ENCODE results near the gene FBP1.

The FBP1 gene

DNA sequence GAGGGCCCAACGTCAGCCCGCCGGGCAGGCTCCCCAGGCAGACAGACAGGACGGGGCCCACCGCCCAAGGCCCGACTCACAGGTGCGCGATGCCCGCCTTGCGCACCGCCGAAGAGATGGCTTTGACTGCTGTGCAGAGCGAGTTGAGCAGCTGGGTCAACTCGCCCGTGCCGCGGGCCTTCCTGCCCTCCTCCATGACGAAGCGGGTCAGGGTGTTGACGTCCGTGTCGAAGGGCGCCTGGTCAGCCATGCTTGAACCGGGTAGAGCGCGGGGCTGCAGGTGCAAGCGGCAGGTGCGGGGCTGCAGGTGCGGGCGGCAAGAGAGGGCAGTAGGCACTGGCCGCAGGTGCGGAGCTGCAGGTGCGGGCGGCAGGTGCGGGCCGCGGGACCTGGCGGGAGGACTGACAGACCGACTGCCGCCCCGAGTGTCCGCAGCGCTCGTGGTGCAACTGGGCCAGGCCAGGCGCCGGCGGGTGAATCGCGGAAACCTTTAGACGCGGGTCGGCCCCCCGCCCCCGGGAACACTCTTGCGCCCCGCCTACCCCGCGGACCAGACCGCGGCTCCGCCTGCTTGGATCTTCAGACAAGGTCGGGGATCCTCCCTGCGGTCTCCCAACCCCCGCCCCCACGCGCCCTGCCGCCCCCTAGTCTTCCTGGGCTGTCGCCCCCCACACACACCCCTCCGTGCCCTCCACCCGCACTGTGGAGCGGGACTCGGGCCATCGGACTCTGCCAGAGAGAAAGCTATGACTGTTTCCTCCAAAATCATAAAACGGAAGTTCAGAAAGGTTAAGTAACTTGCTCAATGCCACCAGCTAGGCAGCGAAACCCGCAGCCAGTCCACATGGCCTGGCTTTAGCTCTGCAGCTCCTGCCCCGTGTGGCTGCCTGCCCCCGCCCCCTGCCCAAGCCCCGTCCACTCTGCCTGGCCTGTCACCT lies at the start of gene FBP1:
Gene FBP1, minus strand, starts transcription at position 458 of the 938 bp plus-strand sequence. Its CDS starts 208 bp downstream, at position 250.
- no peak for DNase-seq (ENCODE audit: low read depth)

DNA sequence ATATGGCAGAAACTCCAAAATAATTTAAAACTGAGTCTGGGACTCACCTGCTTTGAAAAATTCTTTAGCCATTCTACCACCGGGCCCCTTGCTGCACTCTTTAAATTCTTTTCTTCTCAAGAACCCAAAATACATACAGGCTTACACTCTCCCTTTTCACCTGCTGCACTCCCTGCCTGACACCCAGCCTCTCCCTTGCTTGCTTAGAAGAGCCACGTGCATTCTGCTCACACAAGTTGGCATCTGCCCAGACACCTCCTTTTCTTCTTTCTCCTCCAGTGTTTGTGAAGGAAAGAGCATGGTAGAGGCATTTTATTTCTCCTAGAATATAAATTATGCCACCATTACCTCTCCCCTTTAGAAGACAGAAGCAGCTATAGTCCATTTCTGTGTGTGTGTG lies 48.1 kb upstream of the FBP1 start:
- DNase-seq (ENCODE audit: low read depth) = no peak

DNA sequence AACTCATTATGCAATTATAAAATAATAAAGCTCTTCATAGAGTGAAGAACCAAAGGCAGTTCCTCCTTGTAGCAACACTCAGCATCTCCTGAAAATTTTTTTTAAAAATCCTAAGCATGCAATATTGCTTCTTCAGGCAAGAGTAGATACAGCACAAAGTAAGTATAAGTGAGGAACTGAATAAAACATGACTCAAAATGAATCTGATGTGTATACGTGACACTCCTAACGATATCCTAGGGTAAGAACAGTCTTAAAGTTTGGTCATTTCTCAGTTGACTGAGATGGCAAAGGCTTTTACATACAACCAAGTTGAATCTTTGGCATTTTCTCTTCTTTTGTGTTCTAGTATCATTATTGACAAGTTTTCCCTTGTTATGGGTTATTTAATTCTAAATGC lies 46.0 kb upstream of the FBP1 start:
- DNase-seq (ENCODE audit: low read depth) = no peak

DNA sequence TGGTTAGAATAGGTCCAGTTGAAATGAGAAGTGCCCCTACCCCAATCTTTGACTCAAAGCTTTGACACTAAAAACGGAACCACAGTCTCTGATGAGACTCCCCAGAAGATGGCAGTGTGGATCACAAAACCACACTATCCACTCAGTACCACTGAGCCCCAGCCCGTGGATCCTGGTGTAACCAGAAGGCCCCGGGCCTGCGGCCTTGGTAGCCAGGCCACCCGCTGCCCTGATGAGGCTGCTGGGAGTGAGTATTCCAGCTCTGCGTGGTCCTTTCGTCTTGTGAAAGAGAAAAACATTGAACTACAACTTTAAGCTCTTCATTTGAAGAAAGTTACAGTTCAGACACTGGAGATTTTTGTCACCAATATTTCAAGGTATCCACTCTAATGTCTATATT lies 42.2 kb upstream of the FBP1 start:
- peak; percentile 44 for DNase-seq (ENCODE audit: low read depth)

DNA sequence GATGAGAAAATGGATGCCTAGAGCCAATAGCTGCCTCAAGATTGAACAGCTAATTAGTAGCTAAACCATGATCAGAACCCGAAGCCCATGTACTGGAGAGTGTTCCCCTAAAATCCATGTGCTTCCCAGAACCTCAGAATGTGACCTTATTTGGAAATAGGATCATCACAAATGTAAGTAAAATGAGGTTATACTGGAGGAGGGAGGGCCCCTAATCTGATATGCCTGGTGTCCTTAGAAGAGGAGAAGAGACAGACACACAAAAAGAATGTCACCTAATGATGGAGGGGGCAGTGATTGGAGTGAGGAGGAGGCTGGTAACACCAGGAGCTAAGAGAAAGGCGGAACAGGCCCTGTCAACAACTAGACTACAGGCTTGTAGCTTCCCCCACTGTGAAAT lies 41.3 kb upstream of the FBP1 start:
- DNase-seq (ENCODE audit: low read depth) = no peak

DNA sequence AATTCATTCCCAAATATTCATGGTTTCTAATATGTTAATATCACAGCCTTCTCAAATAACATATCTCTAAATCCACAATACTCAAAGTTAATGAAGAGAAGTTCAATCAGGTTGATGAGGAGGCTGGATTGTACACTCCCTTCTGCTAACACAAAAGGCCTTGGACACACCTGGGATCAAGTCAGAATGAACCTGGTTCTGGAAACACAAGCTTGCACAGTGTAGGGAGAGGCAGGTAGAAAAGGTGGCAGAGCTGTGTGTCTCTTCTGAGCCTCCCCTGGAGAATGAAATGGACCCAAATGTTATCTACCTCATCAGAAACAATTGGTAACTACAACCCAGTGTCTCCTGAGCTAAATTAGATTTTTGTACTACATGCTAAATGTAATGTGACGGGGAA lies 40.7 kb upstream of the FBP1 start:
- DNase-seq (ENCODE audit: low read depth) = no peak

DNA sequence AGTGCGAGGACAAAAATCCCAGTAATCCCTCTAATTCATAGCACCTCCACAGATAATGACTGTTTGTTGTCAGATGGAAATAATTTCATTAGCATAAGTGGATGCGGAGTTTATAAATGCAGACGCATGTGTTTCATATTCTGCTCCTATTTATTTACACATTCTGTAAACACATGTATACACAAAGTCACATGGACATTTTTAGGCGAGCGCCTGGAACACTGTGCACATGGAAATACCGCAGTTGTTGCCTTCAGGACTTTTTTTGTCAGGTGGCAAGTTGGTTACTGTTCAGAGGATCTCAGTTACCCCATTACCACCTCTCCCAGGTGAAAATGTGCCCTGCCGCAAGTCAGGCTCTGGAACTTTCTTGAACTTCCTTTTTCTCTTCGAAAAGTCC lies 40.3 kb upstream of the FBP1 start:
- no peak for DNase-seq (ENCODE audit: low read depth)

DNA sequence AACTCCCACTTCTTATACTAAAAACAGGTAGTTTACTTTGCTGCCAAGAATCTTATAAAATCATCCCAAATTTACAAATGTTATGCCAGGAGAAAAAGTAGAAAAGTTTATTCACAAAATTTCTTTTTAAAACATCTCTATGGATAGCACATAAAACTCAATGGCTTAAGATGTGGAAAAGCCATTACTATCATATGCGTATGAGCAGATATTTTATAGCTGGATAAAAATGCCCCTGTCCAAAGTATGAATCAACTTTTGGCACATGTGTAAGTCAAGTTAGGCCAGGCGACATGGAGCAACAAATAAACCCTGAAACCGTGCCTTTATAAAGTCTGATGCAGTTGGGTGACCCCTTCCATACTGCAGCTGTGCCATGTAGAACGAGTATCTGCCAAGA lies 38.6 kb upstream of the FBP1 start:
- no peak for DNase-seq (ENCODE audit: low read depth)

DNA sequence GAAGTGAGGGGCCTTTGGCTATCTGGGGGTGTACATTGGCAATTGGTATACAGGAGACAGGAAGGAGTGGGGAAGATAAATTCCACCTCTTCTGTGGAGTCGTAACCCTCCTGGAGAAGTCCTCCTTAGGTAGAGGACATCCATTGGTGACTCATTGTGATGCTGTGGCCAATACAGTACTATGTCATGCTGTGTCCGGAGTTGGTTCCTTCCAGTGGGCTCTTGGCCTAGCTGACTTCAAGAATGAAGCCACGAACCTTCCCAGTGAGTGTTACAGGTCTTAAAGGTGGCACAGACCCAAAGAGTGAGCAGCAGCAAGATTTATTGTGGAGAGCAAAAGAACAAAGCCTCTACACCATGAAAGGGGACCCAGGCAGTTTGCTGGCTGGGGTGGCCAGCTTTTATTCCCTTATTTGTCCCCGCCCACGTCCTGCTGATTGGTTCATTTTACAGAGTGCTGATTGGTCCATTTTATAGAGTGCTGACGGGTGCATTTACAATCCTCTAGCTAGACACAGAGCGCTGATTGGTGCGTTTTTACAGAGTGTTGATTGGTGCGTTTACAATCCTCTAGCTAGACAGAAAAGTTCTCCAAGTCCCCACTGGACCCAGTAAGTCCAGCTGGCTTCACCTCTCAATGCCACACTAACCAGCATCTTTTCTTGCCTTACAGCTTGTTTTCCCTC lies 37.3 kb upstream of the FBP1 start:
- no peak for DNase-seq (ENCODE audit: low read depth)

DNA sequence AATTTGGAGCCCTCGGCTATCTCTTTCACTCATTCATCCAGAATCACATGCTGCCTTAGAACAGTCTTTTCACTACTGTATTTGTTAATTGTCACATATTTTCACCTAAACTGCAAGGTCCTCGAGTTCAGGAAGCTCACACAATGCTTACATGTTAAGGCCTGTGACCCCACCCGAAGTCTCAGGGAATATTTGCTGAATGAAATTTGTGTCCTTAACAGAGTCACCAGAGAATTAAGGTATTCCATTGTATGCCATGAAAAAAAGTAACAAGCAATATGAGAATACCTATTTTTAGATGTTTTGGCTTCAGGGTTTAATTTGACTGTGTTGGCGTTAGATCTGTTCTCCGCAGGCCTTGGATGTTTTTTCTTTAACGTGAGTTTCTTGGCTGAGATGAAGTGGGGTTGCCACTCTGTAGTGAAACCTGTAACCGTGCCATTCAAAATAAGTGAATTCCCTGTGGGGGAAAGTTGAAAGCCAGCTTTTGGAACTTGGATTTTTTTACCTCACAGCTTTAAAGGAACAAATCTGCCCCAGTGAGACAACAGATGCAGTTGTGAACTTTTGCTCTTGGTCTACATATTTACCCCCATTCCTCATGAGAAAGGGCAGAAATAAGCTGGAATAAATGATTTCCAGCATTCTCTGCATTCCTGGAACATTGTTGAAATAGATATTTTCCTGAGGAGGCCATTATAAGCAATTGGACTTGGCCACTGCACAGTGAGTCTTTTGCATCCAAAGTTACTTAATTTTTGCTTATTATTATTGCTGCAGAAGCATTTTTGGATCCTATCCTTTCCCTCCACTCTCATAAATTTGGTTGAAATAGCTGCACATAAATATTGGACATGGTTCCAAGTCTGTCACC lies 35.9 kb upstream of the FBP1 start:
- DNase-seq (ENCODE audit: low read depth) = no peak

DNA sequence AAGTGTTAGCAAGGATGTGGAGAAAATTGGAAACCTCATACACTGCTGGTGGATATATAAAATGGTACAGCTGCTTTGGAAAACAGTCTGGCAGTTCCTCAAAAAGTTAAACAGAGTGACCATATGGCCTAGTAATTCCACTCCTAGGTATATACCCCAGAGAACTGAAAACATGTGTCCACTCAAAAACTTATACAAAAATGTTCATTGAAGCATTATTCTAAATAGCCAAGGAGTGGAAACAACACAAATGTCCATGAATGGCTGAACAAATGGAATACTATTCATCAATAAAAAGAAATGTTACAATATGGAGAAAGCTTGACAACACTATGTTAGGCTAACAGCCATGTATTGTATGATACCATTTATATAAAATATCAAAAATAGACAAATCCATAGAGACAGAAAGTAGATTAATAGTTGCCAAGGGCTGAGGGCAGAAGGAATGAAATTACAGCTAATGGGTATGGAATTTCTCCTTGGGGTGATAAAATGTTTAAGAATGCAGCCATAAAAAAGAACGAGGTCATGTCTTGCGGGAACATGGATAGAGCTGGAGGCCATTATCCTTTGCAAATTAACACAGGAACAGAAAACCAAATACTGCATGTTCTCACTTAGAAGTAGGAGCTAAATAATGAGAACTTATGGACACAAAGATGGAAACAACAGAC lies 33.6 kb upstream of the FBP1 start:
- DNase-seq (ENCODE audit: low read depth) = peak; percentile 47

DNA sequence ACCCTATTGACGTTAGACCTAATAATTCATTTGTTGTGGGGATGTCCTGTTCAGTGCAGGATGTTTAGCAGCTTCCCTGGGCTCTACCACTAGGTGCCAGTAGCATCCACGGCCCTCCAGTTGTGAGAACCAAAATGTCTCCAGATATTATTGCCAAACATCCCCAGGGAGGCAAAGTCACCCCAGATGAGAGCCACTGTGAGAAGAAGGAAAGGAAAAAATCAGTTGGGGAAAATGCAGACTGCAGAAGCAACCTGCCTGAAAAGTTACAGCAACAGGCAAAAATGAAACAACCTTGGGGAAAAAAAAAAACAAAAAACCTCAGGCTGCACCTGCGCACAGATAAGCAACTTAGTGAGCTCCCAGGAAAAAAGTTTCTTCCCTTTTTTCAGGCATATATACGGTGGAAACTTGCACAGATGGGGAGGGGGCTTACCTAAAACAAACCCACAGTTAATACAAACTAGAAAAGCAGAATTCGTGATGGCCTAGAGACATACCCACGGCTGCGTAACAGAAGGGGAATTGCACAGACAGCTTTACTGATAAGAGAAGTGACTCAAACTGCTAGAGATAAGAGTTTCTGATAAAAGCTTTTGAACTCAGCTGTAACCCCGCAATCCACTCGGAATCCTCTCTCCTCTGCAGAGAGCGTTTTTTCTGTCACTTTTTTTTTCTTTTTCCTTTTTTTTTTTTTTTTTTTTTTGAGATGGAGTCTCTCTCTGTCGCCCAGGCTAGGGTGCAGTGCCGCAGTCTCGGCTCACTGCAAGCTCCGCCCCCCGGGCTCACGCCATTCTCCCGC lies 29.8 kb upstream of the FBP1 start:
- peak; percentile 34 for DNase-seq (ENCODE audit: low read depth)

DNA sequence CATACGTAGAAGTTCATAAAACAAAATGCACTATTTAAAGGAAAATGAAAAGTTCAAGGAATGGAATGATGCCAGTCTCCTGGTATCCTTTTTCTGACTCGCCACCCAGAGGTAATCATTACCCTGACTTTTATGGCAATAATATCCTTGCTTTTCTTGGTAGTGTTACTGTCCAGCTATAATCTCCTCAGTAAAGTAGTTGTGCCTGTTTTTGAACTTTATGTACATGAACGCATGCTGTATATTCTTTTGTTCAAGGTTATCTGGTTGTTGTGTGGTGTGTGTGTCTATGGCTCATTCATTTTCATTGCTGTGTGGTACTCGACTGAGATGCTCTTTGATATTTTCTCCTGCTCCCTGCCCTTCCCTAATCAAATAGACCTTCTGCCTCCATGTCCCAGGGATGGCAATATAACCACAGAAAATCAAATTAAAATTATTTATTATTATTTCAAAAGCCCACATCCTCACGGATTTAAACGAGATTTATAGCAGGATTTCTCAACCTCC lies 29.2 kb upstream of the FBP1 start:
- DNase-seq (ENCODE audit: low read depth) = no peak

DNA sequence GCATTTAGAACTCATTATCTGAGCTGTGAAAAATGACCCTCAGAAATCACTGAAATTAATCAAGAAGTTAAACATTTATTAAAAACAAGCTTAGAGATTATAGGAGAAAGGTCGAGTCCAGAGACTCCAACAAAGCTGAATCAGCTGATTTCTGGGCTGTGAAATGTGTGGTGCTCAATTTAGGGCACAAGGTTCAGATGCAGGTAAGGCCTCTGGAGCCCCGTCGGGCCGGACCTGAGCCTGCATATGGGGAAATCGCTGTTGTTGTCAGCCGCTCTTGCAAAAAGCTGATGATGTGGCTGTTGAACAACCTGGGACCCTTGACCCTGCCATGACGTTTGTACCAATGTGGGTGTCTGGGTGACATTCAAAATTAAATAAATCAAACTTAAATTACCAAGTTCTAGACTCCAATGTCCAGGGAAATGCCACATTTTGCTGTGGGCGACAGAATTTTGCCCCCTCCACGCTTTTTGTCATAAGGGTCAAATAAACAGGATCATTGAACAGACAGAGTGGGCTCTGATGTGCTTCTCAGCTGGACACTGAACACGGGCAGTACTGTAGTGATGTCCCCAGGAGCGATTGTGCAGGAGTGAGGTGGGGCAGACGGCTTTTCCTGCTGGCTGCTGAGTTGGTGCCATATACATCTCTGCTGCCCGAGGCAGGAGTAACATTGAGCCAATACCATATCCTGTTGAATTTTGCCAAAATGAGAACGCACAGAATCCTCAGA lies 27.2 kb upstream of the FBP1 start:
- no peak for DNase-seq (ENCODE audit: low read depth)

DNA sequence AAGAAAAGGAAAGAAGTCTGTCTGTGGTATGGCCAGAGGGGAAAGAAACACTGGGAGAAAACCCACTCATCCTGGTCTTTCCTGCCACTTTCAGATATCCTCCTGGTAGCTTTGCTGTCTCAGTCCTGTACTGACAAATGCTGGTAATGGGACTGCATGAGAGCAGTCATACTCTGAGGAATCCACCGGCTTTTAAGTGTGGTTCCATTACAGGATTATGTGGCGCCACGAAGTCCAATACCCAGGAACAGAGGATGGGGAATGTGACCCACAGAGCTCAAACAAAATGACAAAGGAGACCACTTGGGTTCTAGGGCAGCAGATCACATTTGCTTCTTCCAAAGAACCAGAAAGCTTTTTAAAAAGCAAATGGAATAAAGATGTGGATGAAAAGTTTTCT lies 26.3 kb upstream of the FBP1 start:
- no peak for DNase-seq (ENCODE audit: low read depth)

DNA sequence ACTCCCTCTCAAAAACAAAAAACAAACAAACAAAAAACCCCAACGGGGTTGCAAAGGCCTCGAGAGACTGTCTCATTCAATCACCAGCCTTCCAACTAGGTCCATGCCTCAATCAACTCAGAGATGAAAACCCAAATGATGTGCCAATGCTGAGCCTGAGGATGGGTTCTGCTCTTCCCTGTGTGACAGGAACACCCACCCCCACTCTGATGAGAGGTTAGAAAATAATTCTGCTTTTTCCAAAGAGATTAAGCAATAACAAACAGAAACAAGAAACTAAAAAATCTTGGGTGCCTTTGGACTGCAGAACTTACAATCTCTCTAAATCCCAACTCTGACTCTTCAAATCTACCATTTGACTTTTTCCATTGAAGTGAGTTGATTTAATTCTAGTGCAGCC lies 25.5 kb upstream of the FBP1 start:
- DNase-seq (ENCODE audit: low read depth) = no peak

DNA sequence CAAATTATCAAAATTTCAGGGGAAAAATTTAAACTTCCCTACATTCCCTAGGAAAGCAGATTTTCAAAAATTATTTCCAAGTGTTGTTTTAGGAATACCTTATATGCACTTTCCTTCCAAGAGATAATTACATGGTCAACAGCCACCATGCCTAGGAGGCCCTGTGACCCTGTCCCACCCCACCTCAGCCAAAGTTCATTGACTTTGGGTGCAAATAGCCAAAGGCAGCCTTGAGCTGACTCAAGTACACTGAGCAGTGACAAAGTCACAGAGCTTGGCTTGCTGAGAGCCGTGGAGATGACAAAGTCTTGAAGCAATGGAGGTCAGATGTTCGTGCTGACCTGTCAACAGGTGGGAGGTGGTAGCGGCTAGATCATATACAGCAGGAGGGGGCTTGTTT lies 24.3 kb upstream of the FBP1 start:
- no peak for DNase-seq (ENCODE audit: low read depth)

DNA sequence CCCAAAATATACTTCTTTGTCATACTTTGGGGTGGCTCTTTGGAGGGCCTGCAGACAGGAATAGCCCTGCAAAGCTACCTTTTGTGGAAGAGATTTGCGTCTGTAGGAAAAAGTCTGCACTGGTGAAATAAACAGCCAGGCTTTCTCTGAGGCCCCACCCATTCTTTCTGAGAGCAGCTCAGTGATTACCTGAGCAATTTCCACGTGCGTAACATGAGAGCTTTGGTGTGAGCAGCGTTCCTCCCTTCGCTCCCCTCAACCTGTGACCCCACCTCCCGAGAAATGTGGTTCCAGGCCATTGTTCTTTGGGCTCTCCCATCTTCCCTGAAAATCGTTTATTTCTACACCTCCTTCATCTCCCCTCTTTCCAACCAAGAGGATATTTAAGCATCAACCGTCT lies 23.8 kb upstream of the FBP1 start:
- DNase-seq (ENCODE audit: low read depth) = no peak

DNA sequence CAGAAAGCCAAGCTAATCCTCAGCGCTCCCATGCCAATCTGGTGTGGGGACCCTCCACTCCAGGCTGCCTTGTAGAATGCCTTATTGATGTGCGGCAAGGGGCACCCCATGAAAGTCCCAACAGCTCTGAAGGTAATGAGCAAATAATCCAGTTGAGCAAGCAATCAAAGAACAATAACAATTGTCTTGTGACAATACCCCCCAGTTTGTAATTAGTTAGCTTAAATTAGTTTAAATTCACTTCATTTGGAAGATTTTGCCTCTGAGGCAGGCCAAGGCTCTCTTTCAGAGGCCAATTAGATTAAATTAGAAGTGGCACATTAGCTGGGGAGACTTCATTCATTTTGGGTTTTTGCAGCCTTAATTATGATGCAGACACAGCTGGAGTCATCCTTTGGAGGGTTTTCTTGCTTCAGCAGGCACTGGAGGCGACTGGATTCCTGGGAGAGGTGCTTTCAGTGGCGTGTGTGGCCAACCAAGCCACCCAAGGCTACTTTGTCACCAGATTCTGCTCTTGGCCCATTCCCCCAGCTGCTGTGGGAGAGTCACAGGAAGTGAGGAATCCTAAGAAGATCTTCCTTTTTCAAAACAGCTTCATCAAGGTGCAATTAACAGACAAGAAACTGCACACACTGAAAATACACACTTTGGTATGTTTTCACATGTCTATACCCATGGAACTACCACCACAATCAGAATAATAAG lies 17.9 kb upstream of the FBP1 start:
- no peak for DNase-seq (ENCODE audit: low read depth)

DNA sequence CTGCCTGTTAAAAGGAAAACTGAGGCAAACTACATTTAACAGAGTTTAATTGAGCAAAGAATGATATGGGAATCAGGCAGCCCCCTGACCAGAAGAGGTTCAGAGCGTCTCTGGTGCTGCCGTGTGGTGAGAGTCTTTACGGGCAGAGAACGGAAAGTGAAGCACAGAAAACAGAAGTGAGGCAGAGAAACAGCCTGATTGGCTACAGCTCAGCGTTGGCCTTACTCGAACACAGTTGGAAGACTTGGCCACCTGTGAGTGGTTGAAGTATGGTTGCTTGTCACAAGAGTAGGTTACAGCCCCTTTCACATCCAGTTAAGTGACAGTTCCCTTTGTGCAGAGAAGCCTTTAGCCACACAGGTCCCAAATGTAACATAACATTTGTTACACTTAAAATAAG lies 16.9 kb upstream of the FBP1 start:
- no peak for DNase-seq (ENCODE audit: low read depth)

Data from non-pigmented ciliary epithelial cell (primary cell).